ENCODE results near the gene CYP4F12. TPM values are rescaled to one million over a fixed set of nuclear protein-coding genes. Genes with fewer than 3 reads are reported as not detected.

The CYP4F12 gene
- total and polyA plus RNA-seq, 2 of the 4 experiments (the other 2 are of a cell fraction), result not detected

DNA sequence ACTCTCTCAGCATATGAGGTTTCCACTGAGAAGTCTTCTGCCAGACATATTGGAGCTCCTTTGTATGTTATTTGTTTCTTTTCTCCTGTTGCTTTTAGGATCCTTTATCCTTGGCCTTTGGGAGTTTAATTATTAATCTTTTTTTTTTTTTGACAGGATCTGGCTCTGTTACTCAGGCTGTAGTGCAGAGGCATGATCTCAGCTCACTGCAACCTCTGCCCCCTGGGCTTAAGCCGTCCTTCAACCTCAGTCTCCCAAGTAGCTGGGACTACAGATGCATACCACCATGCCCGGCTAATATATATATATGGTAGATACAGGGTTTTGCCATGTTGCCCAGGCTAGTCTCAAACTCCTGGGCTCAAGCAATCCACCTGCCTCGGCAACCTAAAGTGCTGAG, 38.8 kb upstream of the CYP4F12 start:
- no peak overlapping the region for H4K5ac ChIP-seq (ENCODE audit: low read depth, low read length)
- intact Hi-C loops (cut with micrococcal nuclease) (no loop called here), in situ Hi-C loops (cut with MboI; ENCODE audit: low sequenced_read_pairs) (loop anchor here (25.0 kb wide), 2 partner anchors 553 to 778 kb away; partner anchors contain the start of genes AP1M1 and FAM32A), dilution Hi-C loops (cut with HindIII; ENCODE audit: low sequenced_read_pairs, unreplicated experiment) (no loop called here)
- H2BK5ac ChIP-seq (ENCODE audit: low read depth, low read length, poor library complexity, severe bottlenecking), result no peak overlapping the region
- H2AFZ ChIP-seq (replicated peaks; ENCODE audit: low read length, poor library complexity), result no peak overlapping the region
- no peak overlapping the region for H3K27ac ChIP-seq (ENCODE audit: insufficient read depth, low read length)
- peaks cover 4% of the 10 kb centered on the region; the same call in 1 of the 2 replicates for H3K9me3 ChIP-seq (ENCODE audit: control insufficient read depth, insufficient read depth, low read length)
- ATAC-seq (ENCODE audit: low read depth), result no peak
- H3K18ac ChIP-seq (ENCODE audit: low read depth, low read length), result no peak overlapping the region
- H3K23ac ChIP-seq (ENCODE audit: low read depth, low read length), result no peak overlapping the region
- TF ChIP-seq CEBPB (IDR thresholded peaks at IDR 0.05; ENCODE audit: low read depth, low read length) (no peak), CHD1 (IDR thresholded peaks at IDR 0.05; ENCODE audit: low read depth, low read length) (no peak), ELK1 (IDR thresholded peaks at IDR 0.05; ENCODE audit: borderline replicate concordance, low read depth, low read length) (no peak), NFE2L2 (IDR thresholded peaks at IDR 0.05; ENCODE audit: low read depth, low read length) (no peak), SMC3 (IDR thresholded peaks at IDR 0.05; ENCODE audit: low read depth, low read length) (no peak), USF2 (IDR thresholded peaks at IDR 0.05; ENCODE audit: low read depth, low read length) (no peak), MXI1 (IDR thresholded peaks at IDR 0.05; ENCODE audit: borderline replicate concordance, low read depth, low read length) (no peak), BHLHE40 (IDR thresholded peaks at IDR 0.05; ENCODE audit: low read depth, low read length) (no peak), RCOR1 (IDR thresholded peaks at IDR 0.05; ENCODE audit: insufficient replicate concordance, low read length) (no peak), RAD21 (IDR thresholded peaks at IDR 0.05; ENCODE audit: low read length) (no peak), MAFK (IDR thresholded peaks at IDR 0.05; ENCODE audit: low read depth, low read length) (no peak), RFX5 (IDR thresholded peaks at IDR 0.05; ENCODE audit: low read depth, low read length) (no peak), MAZ (IDR thresholded peaks at IDR 0.05; ENCODE audit: borderline replicate concordance, low read depth, low read length) (no peak), FOS (IDR thresholded peaks at IDR 0.05; ENCODE audit: low read depth, low read length) (no peak), POLR2A (IDR thresholded peaks at IDR 0.05; ENCODE audit: low read depth, low read length) (no peak)
- TF ChIP-seq, protein P1, sequence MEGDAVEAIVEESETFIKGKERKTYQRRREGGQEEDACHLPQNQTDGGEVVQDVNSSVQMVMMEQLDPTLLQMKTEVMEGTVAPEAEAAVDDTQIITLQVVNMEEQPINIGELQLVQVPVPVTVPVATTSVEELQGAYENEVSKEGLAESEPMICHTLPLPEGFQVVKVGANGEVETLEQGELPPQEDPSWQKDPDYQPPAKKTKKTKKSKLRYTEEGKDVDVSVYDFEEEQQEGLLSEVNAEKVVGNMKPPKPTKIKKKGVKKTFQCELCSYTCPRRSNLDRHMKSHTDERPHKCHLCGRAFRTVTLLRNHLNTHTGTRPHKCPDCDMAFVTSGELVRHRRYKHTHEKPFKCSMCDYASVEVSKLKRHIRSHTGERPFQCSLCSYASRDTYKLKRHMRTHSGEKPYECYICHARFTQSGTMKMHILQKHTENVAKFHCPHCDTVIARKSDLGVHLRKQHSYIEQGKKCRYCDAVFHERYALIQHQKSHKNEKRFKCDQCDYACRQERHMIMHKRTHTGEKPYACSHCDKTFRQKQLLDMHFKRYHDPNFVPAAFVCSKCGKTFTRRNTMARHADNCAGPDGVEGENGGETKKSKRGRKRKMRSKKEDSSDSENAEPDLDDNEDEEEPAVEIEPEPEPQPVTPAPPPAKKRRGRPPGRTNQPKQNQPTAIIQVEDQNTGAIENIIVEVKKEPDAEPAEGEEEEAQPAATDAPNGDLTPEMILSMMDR (conservative IDR thresholded peaks at IDR 0.05; ENCODE audit: low read depth, low read length), result no peak
- CTCF ChIA-PET, result no interaction called here
- no peak overlapping the region for H4K8ac ChIP-seq (ENCODE audit: low read depth in 2 of 2, low read length in 2 of 2)
- H3K27me3 ChIP-seq (ENCODE audit: control insufficient read depth, insufficient read depth, low read length), result no peaks in the 10 kb centered on the region
- no peaks in the 10 kb centered on the region for H3K36me3 ChIP-seq (ENCODE audit: control insufficient read depth, insufficient read depth, low read length)
- no peak overlapping the region for H3K4ac ChIP-seq (ENCODE audit: low read depth, low read length)
- DNase-seq, result no peak
- no peak overlapping the region for H2BK120ac ChIP-seq (ENCODE audit: low read depth, low read length)
- H2BK15ac ChIP-seq (ENCODE audit: low read depth, low read length), result no peak overlapping the region
- no peak overlapping the region for H3K9ac ChIP-seq (ENCODE audit: low read depth, low read length)
- BruUV-seq (replicated peaks), result no TSS peak
- no CpG with 5 or more reads among the region's 3 CpGs for WGBS, 2 experiments (ENCODE audit: extremely low coverage in 2 of 2, insufficient read length in 1 of 2)
- no peaks in the 10 kb centered on the region for H3K9me1 ChIP-seq (ENCODE audit: insufficient read depth, low read length)
- no peak overlapping the region for H3K14ac ChIP-seq (replicated peaks; ENCODE audit: low read depth, low read length)
- H3K56ac ChIP-seq (ENCODE audit: extremely low read depth, insufficient read depth, low read length), result no peak overlapping the region
- no peaks in the 10 kb centered on the region for H4K20me1 ChIP-seq (ENCODE audit: insufficient read depth, low read length)
- H3K4me1 ChIP-seq (ENCODE audit: control insufficient read depth, insufficient read depth, low read length), result no peaks in the 10 kb centered on the region
- H3K4me2 ChIP-seq (ENCODE audit: low read depth, low read length), result no peak overlapping the region
- H3K79me1 ChIP-seq (ENCODE audit: low read depth in 1 of 2, low read length in 2 of 2), result no peaks in the 10 kb centered on the region
- H2BK20ac ChIP-seq (ENCODE audit: low read depth, low read length), result no peak overlapping the region
- no peak overlapping the region for H4K91ac ChIP-seq (ENCODE audit: insufficient read depth, low read depth, low read length)
- POLR2A ChIA-PET (ENCODE audit: unreplicated experiment), result no interaction called here
- H3K4me3 ChIP-seq (ENCODE audit: insufficient read depth, low read depth, low read length), result no peak overlapping the region
- no peak overlapping the region for H2AK9ac ChIP-seq (replicated peaks; ENCODE audit: low read depth, low read length, poor library complexity)
- H2AK5ac ChIP-seq (ENCODE audit: low read depth, low read length), result no peak overlapping the region

All from IMR-90 (cell line).